T-helper 2 cell treated with Interferon-gamma antibody and Interleukin-4, amounts not matched to agents 100 ng/mL and 5 ng/mL, for 36 hours (primary cell): ENCODE measurements around the gene FGD6. TPM values are rescaled to one million over a fixed set of nuclear protein-coding genes. Genes with fewer than 3 reads are reported as not detected.

Source experiments
- intact Hi-C: fragments of 100-400 bp; cut with micrococcal nuclease; formaldehyde crosslinking; loops from one replicate; pipeline ENCODE4 v1.15.1; 2023
- total RNA-seq: library from RNA; stranded (reverse); gene quantifications from 2 replicates; pipeline ENCODE4 v1.2.3, GENCODE V29; 2022

The FGD6 gene
- total RNA-seq, 1 donor from 2014 or later: 0.70 TPM

- intact Hi-C loops: no loop called here
These were observed 85.5 kb downstream of the FGD6 start for GRCh38 chr12:95131589-95132340.

GRCh38 chr12:95130096-95130495 is 87.2 kb downstream of the FGD6 start:
- intact Hi-C loops: no loop called here

GRCh38 chr12:95129115-95129514 is 88.2 kb downstream of the FGD6 start:
- intact Hi-C loops: no loop called here

GRCh38 chr12:95126736-95127135 is 90.5 kb downstream of the FGD6 start:
- intact Hi-C loops: no loop called here

- intact Hi-C loops: no loop called here
These were observed 91.2 kb downstream of the FGD6 start for GRCh38 chr12:95126076-95126475.

GRCh38 chr12:95124106-95124505 is 93.2 kb downstream of the FGD6 start:
- intact Hi-C loops: no loop called here

GRCh38 chr12:95118788-95119179 is 98.5 kb downstream of the FGD6 start:
- intact Hi-C loops: loop anchor here (5.0 to 10.0 kb wide), 3 partner anchors 99 to 696 kb away; partner anchors contain the start of genes FGD6 and VEZT

GRCh38 chr12:95118138-95118787 is 99.0 kb downstream of the FGD6 start:
- intact Hi-C loops: loop anchor here (5.0 to 10.0 kb wide), 3 partner anchors 99 to 697 kb away; partner anchors contain the start of genes FGD6 and VEZT

GRCh38 chr12:95117178-95117599 is 100.1 kb downstream of the FGD6 start:
- intact Hi-C loops: loop anchor here (1.0 to 10.0 kb wide), 4 partner anchors 100 to 698 kb away; partner anchors contain the start of genes FGD6 and VEZT

GRCh38 chr12:95116773-95117172 is 100.5 kb downstream of the FGD6 start:
- intact Hi-C loops: loop anchor here (1.0 to 10.0 kb wide), 4 partner anchors 101 to 698 kb away; partner anchors contain the start of genes FGD6 and VEZT

GRCh38 chr12:95116341-95116740 is 100.9 kb downstream of the FGD6 start:
- intact Hi-C loops: loop anchor here (5.0 to 10.0 kb wide), 3 partner anchors 101 to 698 kb away; partner anchors contain the start of genes FGD6 and VEZT

GRCh38 chr12:95115641-95116040 is 101.6 kb downstream of the FGD6 start:
- intact Hi-C loops: loop anchor here (5.0 to 10.0 kb wide), 3 partner anchors 102 to 699 kb away; partner anchors contain the start of genes FGD6 and VEZT

- intact Hi-C loops: loop anchor here (5.0 to 10.0 kb wide), 3 partner anchors 102 to 700 kb away; partner anchors contain the start of genes FGD6 and VEZT
These were observed 102.4 kb downstream of the FGD6 start for GRCh38 chr12:95114766-95115405.

- intact Hi-C loops: no loop called here
These were observed 109.9 kb downstream of the FGD6 start for GRCh38 chr12:95107362-95107761.

GRCh38 chr12:95105540-95105939 is 111.7 kb downstream of the FGD6 start:
- intact Hi-C loops: no loop called here

- intact Hi-C loops: no loop called here
These were observed 112.3 kb downstream of the FGD6 start for GRCh38 chr12:95104919-95105452.

- intact Hi-C loops: loop anchor here (2.0 kb wide), 2 partner anchors 30 to 114 kb away; partner anchors contain the start of genes FGD6, NR2C1 and VEZT
These were observed 114.2 kb downstream of the FGD6 start for GRCh38 chr12:95102916-95103671.

GRCh38 chr12:95101957-95102356 is 115.3 kb downstream of the FGD6 start:
- intact Hi-C loops: loop anchor here (2.0 kb wide), 2 partner anchors 29 to 115 kb away; partner anchors contain the start of genes FGD6, NR2C1 and VEZT

GRCh38 chr12:95100264-95101190 is 116.7 kb downstream of the FGD6 start:
- intact Hi-C loops: no loop called here
